IMR-90 (cell line): Measurements from ENCODE around the gene TBX1. TPM values are rescaled to one million over a fixed set of nuclear protein-coding genes. Genes with fewer than 3 reads are reported as not detected.

ENCODE experiments used
- ATAC-seq: fragments of 200-7000 bp; cut with Tn5 transposase; 2 replicates; pipeline ENCODE4 v1.9.1; 2020; ENCODE audit warnings: low read depth, mild to moderate bottlenecking, moderate library complexity
- BruUV-seq: library from RNA; stranded (reverse); fragments of 400-500 nt; replicated peaks from 2 replicates; lab custom pipeline; 2021; lab: Mats Ljungman, UMichigan
- CTCF ChIA-PET: fragments of 300-600 bp; formaldehyde crosslinking; extraction: SDS; loops from one replicate; lab custom pipeline; 2021; ENCODE audit warnings: antibody characterized with exemption; lab: Yijun Ruan, JAX
- POLR2A ChIA-PET: fragments of 300-600 bp; sonication (Branson Sonifier 250); formaldehyde crosslinking; loops from one replicate; lab custom pipeline; 2022; ENCODE audit warnings: antibody characterized with exemption; ENCODE audit not compliant: unreplicated experiment; lab: Charles Lee
- DNase-seq: peaks from one replicate; pipeline ENCODE4 v3.0.0; 2013
- H2AFZ ChIP-seq: replicated peaks from 2 replicates; pipeline ENCODE3; 2013; ENCODE audit warnings: low read length, mild to moderate bottlenecking; ENCODE audit not compliant: poor library complexity
- H2AK5ac ChIP-seq: 2 replicates; pipeline ENCODE4 v1.6.1; 2013; ENCODE audit warnings: low read depth, low read length, inconsistent platforms
- H2AK9ac ChIP-seq: replicated peaks from 2 replicates; pipeline ENCODE3; 2013; ENCODE audit warnings: mild to moderate bottlenecking, low read depth, low read length, moderate library complexity; ENCODE audit not compliant: poor library complexity
- H2BK120ac ChIP-seq: 2 replicates; pipeline ENCODE4 v1.6.1; 2013; ENCODE audit warnings: low read depth, low read length, inconsistent platforms
- H2BK15ac ChIP-seq: 3 replicates; pipeline ENCODE4 v1.6.1; 2013; ENCODE audit warnings: low read depth, low read length, inconsistent platforms
- H2BK20ac ChIP-seq: 2 replicates; pipeline ENCODE4 v1.6.1; 2013; ENCODE audit warnings: low read depth, mild to moderate bottlenecking, inconsistent platforms, low read length, moderate library complexity
- H2BK5ac ChIP-seq: 2 replicates; pipeline ENCODE4 v1.6.1; 2013; ENCODE audit warnings: mild to moderate bottlenecking, low read depth, low read length, inconsistent platforms; ENCODE audit not compliant: poor library complexity, severe bottlenecking
- H3K14ac ChIP-seq: replicated peaks from 2 replicates; pipeline ENCODE4 v1.6.1; 2013; ENCODE audit warnings: low read depth, low read length, inconsistent platforms
- H3K18ac ChIP-seq: 2 replicates; pipeline ENCODE4 v1.6.1; 2013; ENCODE audit warnings: low read depth, low read length, control low read depth
- H3K23ac ChIP-seq: 2 replicates; pipeline ENCODE4 v1.6.1; 2013; ENCODE audit warnings: low read depth, low read length, inconsistent platforms
- H3K27ac ChIP-seq: 2 replicates; pipeline ENCODE4 v1.5.1; 2013; ENCODE audit warnings: mild to moderate bottlenecking, control low read depth, low read length; ENCODE audit not compliant: insufficient read depth
- H3K27me3 ChIP-seq: 2 replicates; pipeline ENCODE4 v1.6.1; 2013; ENCODE audit warnings: low read length; ENCODE audit not compliant: control insufficient read depth, insufficient read depth
- H3K36me3 ChIP-seq: 2 replicates; pipeline ENCODE4 v1.6.1; 2013; ENCODE audit warnings: low read length, mixed read lengths; ENCODE audit not compliant: control insufficient read depth, insufficient read depth
- H3K4ac ChIP-seq: 2 replicates; pipeline ENCODE4 v1.6.1; 2013; ENCODE audit warnings: low read depth, low read length, inconsistent platforms
- H3K4me1 ChIP-seq: 2 replicates; pipeline ENCODE4 v1.6.1; 2013; ENCODE audit warnings: low read length, mixed read lengths; ENCODE audit not compliant: control insufficient read depth, insufficient read depth
- H3K4me2 ChIP-seq: 2 replicates; pipeline ENCODE4 v1.6.1; 2013; ENCODE audit warnings: low read depth, mild to moderate bottlenecking, control low read depth, low read length, moderate library complexity
- H3K4me3 ChIP-seq: 2 replicates; pipeline ENCODE4 v1.5.1; 2013; ENCODE audit warnings: low read depth, mild to moderate bottlenecking, control low read depth, low read length, moderate library complexity; ENCODE audit not compliant: insufficient read depth
- H3K56ac ChIP-seq: 2 replicates; pipeline ENCODE4 v1.6.1; 2013; ENCODE audit warnings: low read length, inconsistent platforms; ENCODE audit not compliant: insufficient read depth; ENCODE audit errors: extremely low read depth
- H3K79me1 ChIP-seq, 2 experiments: 2 replicates each; pipeline ENCODE4 v1.6.1; 2013; ENCODE audit warnings: low read length in 2 of 2, inconsistent platforms in 1 of 2, low read depth in 1 of 2
- H3K9ac ChIP-seq: 2 replicates; pipeline ENCODE4 v1.6.1; 2013; ENCODE audit warnings: low read depth, low read length, control low read depth
- H3K9me1 ChIP-seq: 2 replicates; pipeline ENCODE4 v1.6.1; 2013; ENCODE audit warnings: low read length, inconsistent platforms; ENCODE audit not compliant: insufficient read depth
- H3K9me3 ChIP-seq: 2 replicates; pipeline ENCODE4 v1.6.1; 2013; ENCODE audit warnings: low read length; ENCODE audit not compliant: control insufficient read depth, insufficient read depth
- H4K20me1 ChIP-seq: 2 replicates; pipeline ENCODE4 v1.6.1; 2013; ENCODE audit warnings: low read length, inconsistent platforms; ENCODE audit not compliant: insufficient read depth
- H4K5ac ChIP-seq: 2 replicates; pipeline ENCODE4 v1.6.1; 2013; ENCODE audit warnings: mild to moderate bottlenecking, low read depth, low read length, control low read depth
- H4K8ac ChIP-seq, 2 experiments: 2 replicates each; pipeline ENCODE4 v1.6.1; 2013; ENCODE audit warnings: low read depth in 2 of 2, low read length in 2 of 2, control low read depth in 1 of 2, inconsistent platforms in 1 of 2
- H4K91ac ChIP-seq: 2 replicates; pipeline ENCODE4 v1.6.1; 2013; ENCODE audit warnings: low read depth, low read length, inconsistent platforms; ENCODE audit not compliant: insufficient read depth
- MXI1 ChIP-seq: IDR thresholded peaks from 2 replicates; pipeline ENCODE4 v1.6.1; 2012; ENCODE audit warnings: low read depth, mild to moderate bottlenecking, low read length, moderate library complexity, borderline replicate concordance
- POLR2A ChIP-seq: IDR thresholded peaks from 2 replicates; pipeline ENCODE4 v1.6.1; 2012; ENCODE audit warnings: mild to moderate bottlenecking, low read depth, low read length
- RAD21 ChIP-seq: IDR thresholded peaks from 2 replicates; pipeline ENCODE4 v1.6.1; 2012; ENCODE audit warnings: low read length, improper control_type of control experiment
- RFX5 ChIP-seq: IDR thresholded peaks from 2 replicates; pipeline ENCODE4 v1.8.0; 2012; ENCODE audit warnings: low read depth, mild to moderate bottlenecking, low read length, moderate library complexity
- SMC3 ChIP-seq: fragments of 150-350 bp; IDR thresholded peaks from 2 replicates; pipeline ENCODE4 v1.6.1; 2016; ENCODE audit warnings: low read depth, mild to moderate bottlenecking, antibody characterized with exemption, low read length, moderate library complexity
- whole genome bisulfite sequencing, 2 experiments: methylation state at CpG; one replicate each; pipeline versions ENCODE4 v1.1.5 to v1.1.7; 2013; ENCODE audit warnings: missing lambda C conversion rate in 2 of 2; ENCODE audit not compliant: insufficient read length in 1 of 2; ENCODE audit errors: extremely low coverage in 2 of 2; 5-methylcytosine and 5-hydroxymethylcytosine counted together
- dilution Hi-C: fragments of 300-500 bp; cut with HindIII; formaldehyde crosslinking; loops from one replicate; pipeline ENCODE4 v1.14.3; 2018; ENCODE audit warnings: low sequenced_read_pairs; ENCODE audit not compliant: unreplicated experiment
- in situ Hi-C: fragments of 300-500 bp; cut with MboI; formaldehyde crosslinking; loops from 3 replicates; pipeline ENCODE4 v1.14.3; 2019; ENCODE audit warnings: low sequenced_read_pairs, inconsistent platforms, mixed read lengths
- intact Hi-C: fragments of 100-400 bp; cut with micrococcal nuclease; formaldehyde crosslinking; loops from 2 replicates; pipeline ENCODE4 v1.10.0; 2022
- polyA plus RNA-seq, 3 experiments: library from polyadenylated mRNA; depleted of rRNA; stranded (reverse); fragments of >200 nt; gene quantifications; 2 replicates each; pipeline ENCODE4 v1.2.3, GENCODE V29; 2012; ENCODE audit warnings: low replicate concordance in 1 of 3
- total RNA-seq: library from RNA; depleted of rRNA; stranded (reverse); fragments of >200 nt; gene quantifications from 2 replicates; pipeline ENCODE4 v1.2.3, GENCODE V29; 2012
- TF ChIP-seq, protein P1 (sequence below): fragments of 150-350 bp; IDR thresholded peaks from 2 replicates; pipeline ENCODE4 v1.6.1; 2017; ENCODE audit warnings: mild to moderate bottlenecking, antibody characterized with exemption, low read length, low read depth
- TF ChIP-seq, protein P2 (sequence below): conservative IDR thresholded peaks from 2 replicates; pipeline ENCODE4 v1.5.1; 2012; ENCODE audit warnings: mild to moderate bottlenecking, low read depth, low read length, improper control_type of control experiment

TBX1 gene
- total and polyA plus RNA-seq, 2 of the 4 experiments (the other 2 are of a cell fraction) = 0.03 TPM; not detected in 1

DNA sequence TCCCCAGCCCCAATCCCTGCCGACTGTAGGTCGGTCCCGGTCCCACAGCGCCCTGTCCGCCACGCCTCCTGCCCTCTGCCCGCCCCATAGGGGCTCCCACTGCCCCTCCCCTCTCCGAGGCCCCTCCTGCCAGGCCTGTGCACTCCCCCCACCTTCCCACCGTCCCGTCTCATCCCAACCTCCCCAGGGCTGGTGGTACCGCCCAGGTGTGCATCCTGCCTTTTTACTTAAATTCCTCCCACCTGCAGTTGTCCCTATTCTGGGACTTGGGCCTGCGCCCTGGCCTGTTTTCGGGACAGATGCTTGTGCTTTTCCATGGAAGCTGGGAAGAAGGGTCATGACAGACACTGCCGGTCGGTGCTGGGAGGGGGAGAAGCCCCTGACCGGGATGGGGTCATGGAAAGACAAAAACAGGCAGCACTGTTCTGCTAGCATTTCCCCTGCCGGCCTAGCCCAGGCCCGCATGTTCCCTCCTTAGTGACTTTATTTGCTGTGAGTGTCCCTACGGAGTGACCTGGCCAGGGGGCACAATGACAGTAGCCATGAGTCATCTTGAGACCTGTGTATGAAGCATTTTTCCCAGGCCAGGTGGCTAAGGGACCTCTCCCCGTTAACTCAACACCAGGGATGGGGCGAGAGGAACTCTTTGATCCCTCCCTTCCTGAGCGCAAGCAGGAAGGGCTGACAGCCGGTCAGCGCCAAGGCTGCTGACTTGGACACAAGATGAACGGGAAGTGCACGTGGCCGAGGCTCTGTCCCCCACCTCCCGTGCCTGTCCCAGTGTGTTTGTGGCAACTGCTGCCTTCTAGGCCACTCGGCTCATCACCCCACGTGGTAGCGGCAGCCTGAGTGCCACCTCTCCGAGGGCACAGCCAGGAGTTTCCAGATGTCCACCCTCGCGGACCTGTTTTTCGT, 7.1 kb downstream of the TBX1 start:
- Histone ChIP-seq H2AFZ (peak overlapping the region; percentile 53), H3K36me3 (no peaks in the 10 kb centered on the region), H2BK15ac (no peak overlapping the region), H3K4me1 (no peaks in the 10 kb centered on the region), H3K18ac (no peak overlapping the region), H4K91ac (no peak overlapping the region), H3K4ac (no peak overlapping the region), H2AK5ac (no peak overlapping the region), H2BK120ac (no peak overlapping the region), H2BK5ac (no peak overlapping the region), H3K9ac (no peak overlapping the region), H3K9me3 (peaks cover 4% of the 10 kb centered on the region; the same call in 1 of the 2 replicates), H3K27me3 (peaks cover 97% of the 10 kb centered on the region), H3K27ac (no peak overlapping the region), H4K20me1 (no peaks in the 10 kb centered on the region), H4K5ac (no peak overlapping the region), H3K56ac (no peak overlapping the region), H3K14ac (no peak overlapping the region), H3K4me3 (no peak overlapping the region), H2BK20ac (no peak overlapping the region), H3K9me1 (no peaks in the 10 kb centered on the region), H4K8ac (no peak overlapping the region), H3K79me1 (no peaks in the 10 kb centered on the region), H3K4me2 (no peak overlapping the region), H2AK9ac (no peak overlapping the region), H3K23ac (no peak overlapping the region)
- ATAC-seq = no peak
- intact Hi-C loops (no loop called here), dilution Hi-C loops (no loop called here), in situ Hi-C loops (no loop called here)
- DNase-seq = no peak
- CTCF ChIA-PET = no interaction called here
- 11% methylated on average over 9 of the region's 35 CpGs; no CpG with 5 or more reads in 1 of the 2 experiments for WGBS, 2 experiments
- TF ChIP-seq RAD21 = no peak
- TF ChIP-seq MXI1 = no peak
- TF ChIP-seq, protein P1, sequence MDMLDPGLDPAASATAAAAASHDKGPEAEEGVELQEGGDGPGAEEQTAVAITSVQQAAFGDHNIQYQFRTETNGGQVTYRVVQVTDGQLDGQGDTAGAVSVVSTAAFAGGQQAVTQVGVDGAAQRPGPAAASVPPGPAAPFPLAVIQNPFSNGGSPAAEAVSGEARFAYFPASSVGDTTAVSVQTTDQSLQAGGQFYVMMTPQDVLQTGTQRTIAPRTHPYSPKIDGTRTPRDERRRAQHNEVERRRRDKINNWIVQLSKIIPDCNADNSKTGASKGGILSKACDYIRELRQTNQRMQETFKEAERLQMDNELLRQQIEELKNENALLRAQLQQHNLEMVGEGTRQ = no peak
- TF ChIP-seq RFX5 = no peak
- no peak for TF ChIP-seq SMC3
- no peak for TF ChIP-seq POLR2A
- TF ChIP-seq, protein P2, sequence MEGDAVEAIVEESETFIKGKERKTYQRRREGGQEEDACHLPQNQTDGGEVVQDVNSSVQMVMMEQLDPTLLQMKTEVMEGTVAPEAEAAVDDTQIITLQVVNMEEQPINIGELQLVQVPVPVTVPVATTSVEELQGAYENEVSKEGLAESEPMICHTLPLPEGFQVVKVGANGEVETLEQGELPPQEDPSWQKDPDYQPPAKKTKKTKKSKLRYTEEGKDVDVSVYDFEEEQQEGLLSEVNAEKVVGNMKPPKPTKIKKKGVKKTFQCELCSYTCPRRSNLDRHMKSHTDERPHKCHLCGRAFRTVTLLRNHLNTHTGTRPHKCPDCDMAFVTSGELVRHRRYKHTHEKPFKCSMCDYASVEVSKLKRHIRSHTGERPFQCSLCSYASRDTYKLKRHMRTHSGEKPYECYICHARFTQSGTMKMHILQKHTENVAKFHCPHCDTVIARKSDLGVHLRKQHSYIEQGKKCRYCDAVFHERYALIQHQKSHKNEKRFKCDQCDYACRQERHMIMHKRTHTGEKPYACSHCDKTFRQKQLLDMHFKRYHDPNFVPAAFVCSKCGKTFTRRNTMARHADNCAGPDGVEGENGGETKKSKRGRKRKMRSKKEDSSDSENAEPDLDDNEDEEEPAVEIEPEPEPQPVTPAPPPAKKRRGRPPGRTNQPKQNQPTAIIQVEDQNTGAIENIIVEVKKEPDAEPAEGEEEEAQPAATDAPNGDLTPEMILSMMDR = no peak
- POLR2A ChIA-PET = no interaction called here
- no TSS peak for BruUV-seq
